Measurements from ENCODE around the gene FADS2. TPM values are rescaled to one million over a fixed set of nuclear protein-coding genes. Genes with fewer than 3 reads are reported as not detected.

The FADS2 gene
- total RNA-seq, 4 donors from 2014 or later: 1.5 to 6.4 (median 4.0) TPM

DNA sequence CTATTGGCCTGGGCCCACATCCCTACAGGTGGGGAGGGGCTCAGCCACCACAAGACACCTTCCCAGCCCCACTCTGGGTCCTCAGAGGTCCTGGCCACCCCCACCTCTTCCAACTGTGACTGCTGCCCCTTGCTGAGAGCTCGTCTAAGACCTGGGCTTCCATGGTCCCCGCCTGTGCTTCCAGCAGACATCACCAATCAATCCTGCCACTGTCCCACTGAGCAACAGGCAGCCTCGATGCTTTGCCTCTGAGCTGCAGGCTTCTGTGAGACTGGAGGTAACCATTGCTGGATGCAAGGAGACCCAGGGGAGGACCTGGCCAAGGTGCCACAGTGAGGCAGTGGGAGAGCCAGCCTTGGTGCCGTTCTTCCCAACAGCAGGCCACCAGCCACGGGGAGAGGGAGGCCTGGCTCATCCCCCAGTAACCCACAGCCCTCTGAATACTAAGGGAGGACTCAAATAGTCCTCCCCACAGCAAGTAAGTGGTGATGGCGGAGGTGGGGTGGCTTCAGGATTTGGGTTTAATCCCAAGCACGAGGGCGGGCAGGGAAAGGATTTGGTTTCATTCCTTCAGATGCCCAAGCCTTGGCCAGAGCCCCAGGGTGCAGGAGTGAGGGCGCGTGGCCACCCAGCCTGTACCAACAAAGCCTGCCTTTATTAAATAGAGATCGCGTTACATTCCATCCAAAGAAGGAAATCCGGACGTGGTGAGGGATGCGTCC, 68.7 kb downstream of the FADS2 start:
- ATAC-seq (no peak), DNase-seq (no peak)
- peaks cover 0 to 5% of the 10 kb centered on the region in 2 donors for H3K4me1 ChIP-seq
- no peak overlapping the region for H3K27ac ChIP-seq
- in situ Hi-C loops (cut with MboI; ENCODE audit: low sequenced_read_pairs in 4 of 4) (loop anchor here (5.0 to 10.0 kb wide), 6 partner anchors 48 to 188 kb away; partner anchors contain the start of genes FEN1 (in 1 of the 4) and TMEM258 (in 1 of the 4)), intact Hi-C loops (cut with DNase I; ENCODE audit: low total_unique reads) (loop anchor here (1.0 kb wide), 1 partner anchor 210 kb away; no protein-coding TSS in a partner anchor)
- H3K9me3 ChIP-seq: no peaks in the 10 kb centered on the region
- H3K36me3 ChIP-seq: no peaks in the 10 kb centered on the region
- H3K27me3 ChIP-seq: no peaks in the 10 kb centered on the region
- TF ChIP-seq, protein P1, sequence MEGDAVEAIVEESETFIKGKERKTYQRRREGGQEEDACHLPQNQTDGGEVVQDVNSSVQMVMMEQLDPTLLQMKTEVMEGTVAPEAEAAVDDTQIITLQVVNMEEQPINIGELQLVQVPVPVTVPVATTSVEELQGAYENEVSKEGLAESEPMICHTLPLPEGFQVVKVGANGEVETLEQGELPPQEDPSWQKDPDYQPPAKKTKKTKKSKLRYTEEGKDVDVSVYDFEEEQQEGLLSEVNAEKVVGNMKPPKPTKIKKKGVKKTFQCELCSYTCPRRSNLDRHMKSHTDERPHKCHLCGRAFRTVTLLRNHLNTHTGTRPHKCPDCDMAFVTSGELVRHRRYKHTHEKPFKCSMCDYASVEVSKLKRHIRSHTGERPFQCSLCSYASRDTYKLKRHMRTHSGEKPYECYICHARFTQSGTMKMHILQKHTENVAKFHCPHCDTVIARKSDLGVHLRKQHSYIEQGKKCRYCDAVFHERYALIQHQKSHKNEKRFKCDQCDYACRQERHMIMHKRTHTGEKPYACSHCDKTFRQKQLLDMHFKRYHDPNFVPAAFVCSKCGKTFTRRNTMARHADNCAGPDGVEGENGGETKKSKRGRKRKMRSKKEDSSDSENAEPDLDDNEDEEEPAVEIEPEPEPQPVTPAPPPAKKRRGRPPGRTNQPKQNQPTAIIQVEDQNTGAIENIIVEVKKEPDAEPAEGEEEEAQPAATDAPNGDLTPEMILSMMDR (IDR thresholded peaks at IDR 0.05 in 4 of 5, conservative IDR thresholded peaks at IDR 0.05 in 1 of 5): no peak
- no peak for TF ChIP-seq POLR2A (IDR thresholded peaks at IDR 0.05)
- no peak overlapping the region for H3K4me3 ChIP-seq

DNA sequence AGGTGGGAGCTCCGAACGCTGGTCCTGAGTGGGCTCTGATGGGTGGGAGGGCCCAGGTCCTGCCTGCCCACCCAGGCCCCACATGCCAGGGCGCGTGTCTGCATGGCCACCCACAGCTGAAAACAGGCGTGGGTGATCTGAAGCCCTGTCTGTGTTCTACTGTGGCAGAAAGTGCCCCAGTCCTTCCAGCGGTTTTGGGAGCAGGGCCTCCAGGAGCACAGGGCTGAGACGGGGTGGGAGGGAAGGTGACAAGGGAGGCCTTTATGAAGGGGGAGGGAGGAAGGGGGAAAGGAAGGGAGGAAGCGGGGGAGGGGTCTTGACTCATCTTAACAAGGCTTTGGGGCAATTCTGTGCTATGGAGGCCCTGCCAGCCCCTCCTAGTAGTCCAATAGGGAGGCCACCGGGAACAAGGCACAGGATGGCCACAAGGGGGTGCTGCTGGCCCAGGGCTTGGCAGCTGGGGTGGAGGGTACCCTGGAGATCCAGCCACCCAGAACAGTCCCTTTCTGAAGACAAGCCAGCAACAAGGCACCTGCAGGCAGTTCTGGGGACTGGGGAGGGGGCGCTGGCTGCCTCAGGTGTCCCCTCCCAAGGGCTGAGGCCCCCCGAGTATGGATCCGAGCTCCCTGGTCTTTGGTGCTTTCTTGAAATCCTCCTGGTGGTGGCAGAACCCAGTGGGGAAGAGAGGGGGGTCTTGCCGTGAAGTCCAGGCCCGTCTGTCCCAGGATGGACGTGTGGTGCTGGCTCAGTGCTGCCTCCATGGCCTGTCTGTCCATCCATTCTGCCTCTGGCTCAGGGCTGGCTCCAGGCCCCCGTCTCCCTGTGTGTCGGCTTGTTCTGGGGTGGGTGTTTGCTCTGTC, 69.5 kb downstream of the FADS2 start:
- no peak overlapping the region for H3K4me3 ChIP-seq
- no peaks in the 10 kb centered on the region for H3K27me3 ChIP-seq
- DNase-seq (peak; percentile 20 to 62), ATAC-seq (peak; percentile 43 to 50)
- TF ChIP-seq, protein P1 (IDR thresholded peaks at IDR 0.05 in 4 of 5, conservative IDR thresholded peaks at IDR 0.05 in 1 of 5): peak; percentile 68 to 88 (median 80)
- no peak for TF ChIP-seq POLR2A (IDR thresholded peaks at IDR 0.05)
- H3K9me3 ChIP-seq: no peaks in the 10 kb centered on the region
- no peaks in the 10 kb centered on the region for H3K36me3 ChIP-seq
- no peaks in the 10 kb centered on the region for H3K4me1 ChIP-seq
- in situ Hi-C loops (cut with MboI; ENCODE audit: low sequenced_read_pairs in 4 of 4): loop anchor here (5.0 to 10.0 kb wide), 6 partner anchors 47 to 187 kb away; partner anchors contain the start of genes FEN1 (in 1 of the 4) and TMEM258 (in 1 of the 4)
- intact Hi-C loops (cut with DNase I; ENCODE audit: low total_unique reads): loop anchor here (1.0 to 2.0 kb wide), 2 partner anchors 57 to 210 kb away; no protein-coding TSS in a partner anchor
- peak overlapping the region in 3 of 4 donors; percentile 21 to 47 (median 29) for H3K27ac ChIP-seq

DNA sequence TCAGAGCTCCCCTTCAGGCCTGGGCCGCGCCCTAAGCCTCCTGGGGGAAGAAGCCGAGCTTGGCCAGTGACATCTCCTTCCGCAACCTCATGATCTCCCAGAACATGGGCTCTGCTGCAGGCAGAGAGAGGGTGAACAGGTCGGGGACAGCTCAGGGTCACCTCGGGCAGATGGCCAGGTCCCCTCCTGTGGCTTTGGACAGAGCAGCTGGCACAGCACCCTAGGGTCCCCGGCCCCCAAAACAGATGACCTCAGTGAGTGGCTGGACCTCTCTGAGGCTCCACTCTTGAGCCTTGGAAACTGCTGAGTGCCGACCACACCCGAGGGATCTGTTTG, 70.1 kb downstream of the FADS2 start:
- Histone ChIP-seq H3K9me3 (no peaks in the 10 kb centered on the region), H3K36me3 (no peaks in the 10 kb centered on the region), H3K27ac (peak overlapping the region in 3 of 4 donors; percentile 21 to 47 (median 29)), H3K4me1 (no peaks in the 10 kb centered on the region), H3K4me3 (no peak overlapping the region), H3K27me3 (no peaks in the 10 kb centered on the region)
- TF ChIP-seq, protein P1 (IDR thresholded peaks at IDR 0.05 in 4 of 5, conservative IDR thresholded peaks at IDR 0.05 in 1 of 5): no peak
- no peak for TF ChIP-seq POLR2A (IDR thresholded peaks at IDR 0.05)
- in situ Hi-C loops (cut with MboI; ENCODE audit: low sequenced_read_pairs in 4 of 4): loop anchor here (5.0 to 10.0 kb wide), 6 partner anchors 47 to 187 kb away; partner anchors contain the start of genes FEN1 (in 1 of the 4) and TMEM258 (in 1 of the 4)
- intact Hi-C loops (cut with DNase I; ENCODE audit: low total_unique reads): loop anchor here (2.0 kb wide), 1 partner anchor 57 kb away; no protein-coding TSS in a partner anchor
- ATAC-seq (no peak), DNase-seq (no peak)

DNA sequence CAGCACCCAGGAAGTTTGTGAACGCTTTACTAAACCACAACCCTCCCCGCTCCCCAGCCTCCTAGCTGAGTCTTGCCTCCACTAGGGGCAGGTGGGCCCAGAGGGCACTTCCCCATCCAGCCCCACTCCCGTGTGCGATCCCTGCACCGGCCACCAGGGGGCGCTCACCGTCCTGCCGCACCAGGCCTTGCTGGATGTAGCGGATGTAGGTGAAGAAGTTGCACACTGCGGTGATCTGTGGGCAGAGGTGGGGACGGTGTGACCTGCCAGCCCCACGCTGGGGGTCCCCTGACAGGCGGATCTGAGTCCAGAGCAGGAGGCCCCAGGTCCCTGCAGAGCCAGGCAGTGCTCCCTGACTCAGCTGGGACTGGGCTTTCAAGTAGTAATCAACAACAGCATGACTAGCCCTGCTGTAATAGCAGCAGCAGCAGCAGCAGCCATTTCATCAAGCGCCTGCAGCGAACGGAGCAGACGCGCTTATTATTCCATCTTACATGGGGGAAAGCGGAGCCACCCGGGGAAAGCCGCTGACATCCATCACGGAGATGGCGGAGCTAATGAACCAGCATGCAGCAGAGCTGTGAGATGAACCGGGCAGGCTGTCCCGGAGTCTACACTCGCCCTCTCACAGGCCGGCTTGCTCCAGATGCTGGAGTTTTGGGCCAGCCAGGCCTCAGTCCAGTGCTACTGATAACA, 71.2 kb downstream of the FADS2 start:
- no peak for TF ChIP-seq POLR2A (IDR thresholded peaks at IDR 0.05)
- TF ChIP-seq, protein P1 (IDR thresholded peaks at IDR 0.05 in 4 of 5, conservative IDR thresholded peaks at IDR 0.05 in 1 of 5): peak; percentile 98 to 100 (median 99)
- DNase-seq (peak; percentile 57 to 74), ATAC-seq (peak; percentile 80 to 88)
- Histone ChIP-seq H3K27ac (peak overlapping the region in 3 of 4 donors; percentile 1 to 30 (median 29)), H3K9me3 (no peaks in the 10 kb centered on the region), H3K4me3 (no peak overlapping the region), H3K27me3 (no peaks in the 10 kb centered on the region), H3K36me3 (no peaks in the 10 kb centered on the region), H3K4me1 (no peaks in the 10 kb centered on the region)
- in situ Hi-C loops (cut with MboI; ENCODE audit: low sequenced_read_pairs in 4 of 4): loop anchor here (5.0 to 10.0 kb wide), 6 partner anchors 46 to 186 kb away; partner anchors contain the start of genes FEN1 (in 1 of the 4) and TMEM258 (in 1 of the 4)
- intact Hi-C loops (cut with DNase I; ENCODE audit: low total_unique reads): loop anchor here (1.0 to 2.0 kb wide), 4 partner anchors 28 to 183 kb away; no protein-coding TSS in a partner anchor

All from gastrocnemius medialis (tissue), 4 donors.